Head of caudate nucleus (tissue), 42 donors: ENCODE data around the gene ACOT11.

Experiments
- DNase-seq, 42 donors: peaks; one replicate each; pipeline versions ENCODE4 v3.0.0 to v3.0.0-alpha.2; 2020 to 2021; ENCODE audit warnings: mixed read lengths in 7 of 42
- intact Hi-C: fragments of 100-400 bp; cut with DNase I; formaldehyde crosslinking; loops from one replicate; pipeline ENCODE4 v1.15.0; 2022

ACOT11 gene

DNA sequence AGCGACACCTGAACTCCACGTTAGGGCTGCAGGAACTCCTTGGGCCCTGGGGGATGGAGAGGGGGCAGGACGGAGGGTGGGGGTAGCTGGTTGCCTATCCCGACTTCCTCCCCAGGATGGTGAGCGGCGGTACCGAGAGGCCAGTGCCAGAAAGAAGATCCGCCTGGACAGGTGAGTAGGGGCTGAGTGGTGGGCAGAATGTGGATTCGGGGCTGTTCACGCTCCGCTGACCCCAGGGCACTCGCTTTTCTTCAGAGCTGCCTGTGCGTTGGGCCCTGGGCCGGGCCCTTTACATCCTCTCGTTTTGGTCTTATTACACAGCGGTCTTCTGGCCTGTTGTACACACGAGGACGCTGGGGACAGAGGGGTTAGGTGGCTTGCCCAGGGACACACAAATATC is 54.5 kb downstream of the ACOT11 start:
- DNase-seq: no peak
- intact Hi-C loops: no loop called here

GRCh38 chr1:54603241-54603640 is 55.2 kb downstream of the ACOT11 start:
- no peak for DNase-seq
- intact Hi-C loops: no loop called here

DNA sequence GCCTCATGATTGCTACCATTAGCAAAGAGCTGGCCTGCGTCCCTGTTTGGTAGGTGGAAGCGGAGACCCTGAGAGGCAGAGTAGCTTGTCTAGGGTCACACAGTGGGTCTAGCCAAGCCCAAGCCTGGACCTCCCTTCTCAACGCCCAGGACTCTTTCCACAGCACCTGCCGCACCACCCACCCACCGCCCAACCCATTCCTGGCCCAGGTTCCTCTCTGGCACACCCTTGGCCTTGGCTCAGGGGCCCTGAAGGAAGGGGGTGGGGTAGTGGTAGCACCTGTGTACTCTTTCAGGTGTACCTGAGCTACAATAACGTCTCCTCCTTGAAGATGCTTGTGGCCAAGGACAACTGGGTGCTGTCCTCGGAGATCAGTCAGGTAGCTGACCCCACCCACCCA is 56.0 kb downstream of the ACOT11 start:
- intact Hi-C loops: no loop called here
- no peak for DNase-seq

- intact Hi-C loops: no loop called here
These were observed 56.7 kb downstream of the ACOT11 start for GRCh38 chr1:54604572-54605370.

GRCh38 chr1:54606096-54606989 is 58.3 kb downstream of the ACOT11 start:
- no peak for DNase-seq
- intact Hi-C loops: no loop called here

More at GRCh38 chr1:54604572-54605370, 56.7 kb downstream of the ACOT11 start:
- DNase-seq: no peak

DNA sequence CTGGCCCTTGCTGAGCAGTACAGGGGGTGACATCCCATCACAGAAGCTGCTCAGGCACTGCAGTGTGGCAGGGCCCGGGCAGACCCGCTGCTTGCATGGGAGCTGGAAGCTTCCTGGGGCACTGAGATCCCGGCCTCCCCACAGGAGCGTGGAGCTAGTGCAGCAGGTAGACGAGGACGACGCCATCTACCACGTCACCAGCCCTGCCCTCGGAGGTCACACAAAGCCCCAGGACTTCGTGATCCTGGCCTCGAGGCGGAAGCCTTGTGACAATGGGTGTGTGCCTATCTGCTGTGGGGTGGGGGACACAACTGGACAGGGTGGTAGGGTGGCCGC is 58.9 kb downstream of the ACOT11 start:
- intact Hi-C loops: no loop called here
- no peak for DNase-seq

- DNase-seq: no peak
- intact Hi-C loops: no loop called here
These were observed 60.0 kb downstream of the ACOT11 start for GRCh38 chr1:54607821-54608565.

DNA sequence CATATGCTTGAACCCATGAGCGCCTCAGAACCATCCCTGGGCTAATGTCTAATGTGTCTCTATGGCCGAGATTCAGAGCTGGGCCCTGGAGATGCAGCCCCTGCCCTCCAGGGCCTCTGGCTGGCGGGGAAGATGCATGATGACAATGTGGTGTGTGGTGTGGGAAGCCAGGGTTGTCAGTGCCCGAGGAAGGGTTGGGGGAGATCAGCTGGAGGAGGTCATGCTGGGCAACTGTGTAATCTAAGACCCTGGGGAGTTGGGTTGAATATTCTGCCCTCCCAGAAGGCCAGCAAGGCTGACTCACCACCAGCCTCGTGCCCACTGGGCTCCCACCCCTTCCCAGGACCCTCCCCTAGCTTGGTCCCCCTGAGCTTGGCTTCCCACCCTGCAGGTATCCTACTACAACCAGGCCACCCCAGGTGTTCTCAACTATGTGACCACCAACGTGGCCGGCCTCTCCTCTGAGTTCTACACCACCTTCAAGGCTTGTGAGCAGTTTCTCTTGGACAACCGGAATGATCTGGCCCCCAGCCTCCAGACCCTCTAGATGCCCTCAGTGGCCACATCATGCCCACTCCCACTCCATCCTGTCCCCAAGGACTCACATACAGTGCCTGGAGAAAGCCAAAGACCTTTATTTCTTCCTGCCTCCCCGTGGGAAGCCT is 60.7 kb downstream of the ACOT11 start:
- intact Hi-C loops: no loop called here
- DNase-seq: no peak

- intact Hi-C loops: no loop called here
- DNase-seq: peak; percentile 22 to 83 (median 59)
These were observed 61.4 kb downstream of the ACOT11 start for GRCh38 chr1:54609301-54609921.

GRCh38 chr1:54610048-54610447 is 62.0 kb downstream of the ACOT11 start:
- intact Hi-C loops: no loop called here
- DNase-seq: no peak

DNA sequence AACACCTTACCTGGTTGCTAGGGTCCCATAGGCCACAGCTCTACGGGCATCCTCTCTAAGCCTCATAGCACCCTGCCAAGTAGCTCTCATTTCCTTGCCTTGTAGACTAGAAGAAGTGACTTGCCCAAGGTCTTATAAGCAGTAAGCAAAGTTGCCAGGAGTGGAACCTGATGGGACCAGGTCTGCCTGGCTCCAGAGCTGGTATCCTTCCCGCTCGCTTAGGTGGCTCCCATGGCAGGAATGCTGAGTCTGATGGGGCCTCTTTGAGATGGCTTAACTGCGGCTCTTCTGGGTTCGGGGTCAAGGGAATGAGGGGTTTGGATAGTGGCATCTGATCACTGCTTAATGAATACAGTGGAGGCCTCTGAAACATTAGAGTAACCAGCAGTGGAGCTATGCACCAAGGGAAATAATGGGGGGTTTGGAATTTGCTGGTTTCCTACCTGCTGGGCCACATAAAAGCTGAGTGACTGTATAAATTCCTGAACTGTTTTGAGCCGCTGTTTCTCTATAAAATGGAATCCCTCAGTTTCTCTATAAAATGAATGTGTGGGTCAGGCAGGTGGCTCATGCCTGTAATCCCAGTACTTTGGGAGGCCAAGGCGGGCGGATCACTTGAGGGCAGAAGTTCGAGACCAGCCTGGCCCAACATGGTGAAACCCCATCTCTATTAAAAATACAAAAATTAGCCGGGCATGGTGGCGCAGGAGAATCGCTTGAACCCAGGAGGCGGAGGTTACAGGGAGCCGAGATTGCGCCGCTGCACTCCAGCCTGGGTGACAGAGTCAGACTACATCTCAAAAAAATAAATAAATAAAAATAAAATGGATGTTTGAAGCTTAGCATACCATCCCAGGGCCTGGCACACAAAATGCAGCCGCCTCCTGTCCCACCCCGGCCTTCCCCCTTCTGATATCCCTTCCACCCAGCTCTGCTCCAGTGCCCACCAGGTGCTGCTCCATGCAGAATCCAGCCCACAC is 62.9 kb downstream of the ACOT11 start:
- intact Hi-C loops: no loop called here
- DNase-seq: no peak

DNA sequence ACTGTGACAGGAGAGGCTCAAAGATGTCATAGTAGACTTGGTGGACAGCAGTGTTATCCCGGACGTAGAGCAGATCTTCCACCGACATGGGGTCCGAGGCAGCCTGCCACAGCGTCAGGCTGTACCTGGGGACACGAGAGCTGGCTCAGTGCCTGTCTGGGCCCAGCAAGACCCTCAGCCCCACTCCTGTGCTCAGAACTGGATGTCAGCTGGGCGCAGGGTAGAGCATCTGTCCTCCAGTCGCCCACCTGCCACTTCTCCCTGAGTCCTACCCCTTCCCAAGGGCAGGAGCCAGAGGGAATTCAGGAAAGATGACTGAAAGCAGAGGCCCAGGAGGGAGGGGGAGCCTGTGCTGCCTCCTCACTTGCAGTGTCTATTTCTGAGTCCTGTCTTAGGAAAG is 63.6 kb downstream of the ACOT11 start:
- no peak for DNase-seq
- intact Hi-C loops: no loop called here

- intact Hi-C loops: no loop called here
- DNase-seq: no peak
These were observed 66.0 kb downstream of the ACOT11 start for GRCh38 chr1:54614024-54614423.

GRCh38 chr1:54614563-54614962 is 66.5 kb downstream of the ACOT11 start:
- intact Hi-C loops: no loop called here
- DNase-seq: no peak

GRCh38 chr1:54615531-54616279 is 67.7 kb downstream of the ACOT11 start:
- DNase-seq: no peak
- intact Hi-C loops: no loop called here

DNA sequence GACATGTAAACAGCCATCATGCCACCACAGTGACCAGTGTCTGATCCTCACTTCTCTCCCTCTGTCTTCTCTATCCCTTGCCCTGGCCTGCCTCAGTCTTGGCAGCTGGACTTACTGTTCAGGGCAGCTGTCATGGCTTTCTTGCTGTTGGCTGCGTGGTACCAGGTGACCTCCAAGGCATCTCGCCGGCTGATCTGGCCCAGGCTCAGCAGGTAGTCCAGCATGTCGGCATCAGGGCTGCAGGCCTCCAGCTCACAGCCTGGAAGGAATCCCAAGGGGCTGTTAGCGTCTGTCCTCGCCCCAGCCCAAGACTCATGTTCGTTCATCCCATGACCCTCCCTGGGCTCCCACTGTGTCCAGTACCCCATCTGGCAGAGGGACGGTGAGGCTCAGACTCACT is 71.7 kb downstream of the ACOT11 start:
- intact Hi-C loops: no loop called here
- peak in 1 of 42 donors; percentile 9 for DNase-seq
